Peyer's patch (tissue), 4 donors: ENCODE results near the gene ANKFN1. TPM values are rescaled to one million over a fixed set of nuclear protein-coding genes. Genes with fewer than 3 reads are reported as not detected.

ENCODE experiments used
- DNase-seq, 3 donors: peaks; one replicate each; pipeline ENCODE4 v3.0.0-alpha.2; 2017 to 2019
- H3K27ac ChIP-seq, 4 donors: fragments of 200-600 bp; sonication (generic); one replicate each; pipeline ENCODE4 v1.5.1; 2016 to 2019
- H3K27me3 ChIP-seq, 2 donors: fragments of 200-600 bp; sonication (generic); one replicate each; pipeline ENCODE4 v1.5.1; 2019
- H3K36me3 ChIP-seq, 3 donors: fragments of 200-600 bp; sonication (generic); one replicate each; pipeline ENCODE4 v1.5.1; 2016 to 2019
- H3K4me1 ChIP-seq, 4 donors: fragments of 200-600 bp; sonication (generic); one replicate each; pipeline ENCODE4 v1.5.1; 2016 to 2019
- H3K4me3 ChIP-seq, 4 donors: fragments of 200-600 bp; sonication (generic); 1 replicate in 3 of 4; 2 replicates in 1 of 4; pipeline ENCODE4 v1.5.1; 2016 to 2019; ENCODE audit warnings: mild to moderate bottlenecking in 1 of 4
- H3K9me3 ChIP-seq, 4 donors: fragments of 200-600 bp; sonication (generic); one replicate each; pipeline ENCODE4 v1.5.1; 2016 to 2019; ENCODE audit warnings: mild to moderate bottlenecking in 1 of 4
- CTCF ChIP-seq, 6 experiments: fragments of 450-650 bp in 4 of 6; fragments of 200-600 bp in 2 of 6; sonication (generic) in 1 of 6; IDR thresholded peaks; one replicate each; pipeline ENCODE4 v1.5.1; 2017 to 2019; ENCODE audit warnings: antibody characterized with exemption in 6 of 6, mild to moderate bottlenecking in 3 of 6, moderate library complexity in 1 of 6
- POLR2A ChIP-seq, 2 donors: fragments of 450-650 bp; IDR thresholded peaks; one replicate each; pipeline ENCODE4 v1.5.1; 2017; ENCODE audit warnings: antibody characterized with exemption in 2 of 2, mild to moderate bottlenecking in 2 of 2, moderate library complexity in 2 of 2
- total RNA-seq, 4 donors: library from RNA; depleted of rRNA; stranded (reverse); fragments of >200 nt; gene quantifications; one replicate each; pipeline ENCODE4 v1.1.0, GENCODE V29; 2016

Gene ANKFN1
- total RNA-seq, 4 donors from 2014 or later = 0.95 to 2.0 (median 1.6) TPM; not detected in 1

- no peaks in the 10 kb centered on the region for H3K9me3 ChIP-seq
- H3K4me1 ChIP-seq = no peaks in the 10 kb centered on the region
- DNase-seq = no peak
- no peaks in the 10 kb centered on the region for H3K27me3 ChIP-seq
- no peaks in the 10 kb centered on the region for H3K36me3 ChIP-seq
- no peak for TF ChIP-seq CTCF (IDR thresholded peaks at IDR 0.05)
- TF ChIP-seq POLR2A (IDR thresholded peaks at IDR 0.05) = no peak
- H3K4me3 ChIP-seq = no peak overlapping the region
- no peak overlapping the region for H3K27ac ChIP-seq
These were observed 335.5 kb downstream of the ANKFN1 start for GRCh38 chr17:56488800-56489199.

GRCh38 chr17:56489980-56490379 is 336.7 kb downstream of the ANKFN1 start:
- Histone ChIP-seq H3K4me1 (no peaks in the 10 kb centered on the region), H3K27me3 (no peaks in the 10 kb centered on the region), H3K27ac (no peak overlapping the region), H3K36me3 (no peaks in the 10 kb centered on the region), H3K4me3 (no peak overlapping the region), H3K9me3 (no peaks in the 10 kb centered on the region)
- TF ChIP-seq POLR2A (IDR thresholded peaks at IDR 0.05) (no peak), CTCF (IDR thresholded peaks at IDR 0.05) (no peak)
- DNase-seq = no peak

GRCh38 chr17:56495556-56495955 is 342.3 kb downstream of the ANKFN1 start:
- TF ChIP-seq CTCF (IDR thresholded peaks at IDR 0.05) (no peak), POLR2A (IDR thresholded peaks at IDR 0.05) (no peak)

GRCh38 chr17:56497132-56497531 is 343.9 kb downstream of the ANKFN1 start:
- Histone ChIP-seq H3K4me3 (no peak overlapping the region), H3K9me3 (no peaks in the 10 kb centered on the region), H3K27me3 (no peaks in the 10 kb centered on the region), H3K27ac (no peak overlapping the region), H3K4me1 (no peaks in the 10 kb centered on the region), H3K36me3 (no peaks in the 10 kb centered on the region)
- no peak for DNase-seq
- TF ChIP-seq CTCF (IDR thresholded peaks at IDR 0.05) (no peak), POLR2A (IDR thresholded peaks at IDR 0.05) (no peak)

More at GRCh38 chr17:56495556-56495955, 342.3 kb downstream of the ANKFN1 start:
- H3K36me3 ChIP-seq = no peaks in the 10 kb centered on the region
- no peak for DNase-seq
- H3K4me3 ChIP-seq = no peak overlapping the region
- no peaks in the 10 kb centered on the region for H3K4me1 ChIP-seq
- H3K27me3 ChIP-seq = no peaks in the 10 kb centered on the region
- no peak overlapping the region for H3K27ac ChIP-seq
- no peaks in the 10 kb centered on the region for H3K9me3 ChIP-seq

- H3K4me1 ChIP-seq = no peaks in the 10 kb centered on the region
- no peaks in the 10 kb centered on the region for H3K27me3 ChIP-seq
- DNase-seq = no peak
- no peak overlapping the region for H3K27ac ChIP-seq
- H3K4me3 ChIP-seq = no peak overlapping the region
- no peaks in the 10 kb centered on the region for H3K9me3 ChIP-seq
- H3K36me3 ChIP-seq = no peaks in the 10 kb centered on the region
- TF ChIP-seq CTCF (IDR thresholded peaks at IDR 0.05) = peak in 4 of 6 experiments; percentile 25 to 37 (median 32)
- no peak for TF ChIP-seq POLR2A (IDR thresholded peaks at IDR 0.05)
These were observed 346.6 kb downstream of the ANKFN1 start for GRCh38 chr17:56499799-56500388.
